T-cell (primary cell): ENCODE results near the gene ZNF202. TPM values are rescaled to one million over a fixed set of nuclear protein-coding genes. Genes with fewer than 3 reads are reported as not detected.

ENCODE experiments used
- ATAC-seq, 4 experiments: fragments of 200-7000 bp in 3 of 4; fragments of 150-1000 bp in 1 of 4; cut with Tn5 transposase; replicated peaks in 1 of 4; 1 replicate in 3 of 4; 2 replicates in 1 of 4; pipeline ENCODE4 v1.10.0; 2021; ENCODE audit warnings: moderate library complexity in 3 of 4, mild to moderate bottlenecking in 2 of 4, moderate number of reproducible peaks in 1 of 4
- CTCF ChIA-PET, 2 donors: fragments of 300-600 bp; sonication (Branson Sonifier 250); formaldehyde crosslinking; loops; one replicate each; lab custom pipeline; 2022; ENCODE audit warnings: antibody characterized with exemption in 2 of 2; lab: Charles Lee
- POLR2A ChIA-PET, 2 donors: fragments of 300-600 bp; sonication (Branson Sonifier 250); formaldehyde crosslinking; loops; one replicate each; lab custom pipeline; 2022; ENCODE audit warnings: antibody characterized with exemption in 2 of 2; lab: Charles Lee
- DNase-seq, 35 experiments: peaks; one replicate each; pipeline versions ENCODE4 v3.0.0 to v3.0.0-alpha.2; 2013 to 2023
- H3K27ac ChIP-seq: one replicate; pipeline ENCODE4 v1.5.1; 2013; ENCODE audit warnings: low read length
- H3K27me3 ChIP-seq, 2 experiments: replicated peaks in 1 of 2; 1 replicate in 1 of 2; 2 replicates in 1 of 2; pipeline versions ENCODE4 v1.6.1 to v1.7.0; 2013; ENCODE audit warnings: low read length in 1 of 2, mixed read lengths in 1 of 2; ENCODE audit not compliant: control insufficient read depth in 2 of 2, insufficient read depth in 2 of 2; ENCODE audit errors: extremely low read depth in 1 of 2
- H3K36me3 ChIP-seq, 2 donors: 1 replicate in 1 of 2; 2 replicates in 1 of 2; pipeline versions ENCODE4 v1.6.1 to v1.7.0; 2013; ENCODE audit warnings: low read length in 1 of 2; ENCODE audit not compliant: control insufficient read depth in 2 of 2, insufficient read depth in 1 of 2; ENCODE audit errors: extremely low read depth in 1 of 2
- H3K4me1 ChIP-seq, 2 experiments: 1 replicate in 1 of 2; 2 replicates in 1 of 2; pipeline versions ENCODE4 v1.6.1 to v1.7.0; 2013; ENCODE audit warnings: low read length in 2 of 2, mixed read lengths in 1 of 2; ENCODE audit not compliant: insufficient read depth in 2 of 2, control insufficient read depth in 1 of 2; ENCODE audit errors: extremely low read depth in 1 of 2
- H3K4me3 ChIP-seq, 2 donors: 1 replicate in 1 of 2; 2 replicates in 1 of 2; pipeline versions ENCODE4 v1.5.1 to v1.7.0; 2013; ENCODE audit warnings: mild to moderate bottlenecking in 2 of 2, low read length in 1 of 2, moderate library complexity in 1 of 2; ENCODE audit not compliant: control insufficient read depth in 1 of 2; ENCODE audit errors: extremely low read depth in 1 of 2
- H3K9me3 ChIP-seq: 2 replicates; pipeline ENCODE4 v1.7.0; 2013
- H3K27ac Mint-ChIP-seq, 2 donors: one replicate each; pipeline ENCODE4 v1.8.0; 2020 to 2021; ENCODE audit warnings: mild to moderate bottlenecking in 2 of 2, mixed read lengths in 2 of 2
- H3K27me3 Mint-ChIP-seq, 2 donors: one replicate each; pipeline ENCODE4 v1.8.0; 2021 to 2022; ENCODE audit warnings: mixed read lengths in 2 of 2
- H3K36me3 Mint-ChIP-seq: one replicate; pipeline ENCODE4 v1.8.0; 2021; ENCODE audit warnings: mixed read lengths
- H3K4me1 Mint-ChIP-seq, 3 donors: one replicate each; pipeline ENCODE4 v1.8.0; 2020 to 2022; ENCODE audit warnings: mixed read lengths in 3 of 3, mild to moderate bottlenecking in 1 of 3
- H3K4me3 Mint-ChIP-seq, 3 donors: one replicate each; pipeline ENCODE4 v1.8.0; 2020 to 2022; ENCODE audit warnings: mild to moderate bottlenecking in 3 of 3, mixed read lengths in 3 of 3, moderate library complexity in 3 of 3
- H3K9me3 Mint-ChIP-seq, 3 donors: one replicate each; pipeline ENCODE4 v1.8.0; 2020 to 2022; ENCODE audit warnings: mixed read lengths in 3 of 3
- WGBS: methylation state at CpG from one replicate; pipeline ENCODE4 v1.1.5; 2013; ENCODE audit warnings: missing lambda C conversion rate; ENCODE audit not compliant: insufficient coverage; 5-methylcytosine and 5-hydroxymethylcytosine counted together
- total RNA-seq, 35 experiments: library from RNA in 6 of 35; stranded (reverse) in 6 of 35; fragments of 120-200 nt in 1 of 35; gene quantifications; one replicate each; pipeline versions ENCODE4 v1.2.1 to v1.2.4 and lab custom pipeline; 2013 to 2026

Gene ZNF202
- total RNA-seq (10 to 100 TPM in 4 of 5 donors, 1 to 10 TPM in 1; 9.5 to 22.6 (median 21.7) TPM), total RNA-seq (lab: John Stamatoyannopoulos, UW) (17.6 to 85.7 (median 38.3) reads per million in 29 experiments)
- total RNA-seq (2013), result 16.8 TPM

- H3K4me3 Mint-ChIP-seq, result peak within 1 kb of the TSS; percentile 87 to 94 (median 92)
- H3K4me1 Mint-ChIP-seq, result peaks cover 41 to 51% (median 48%) of the 10 kb centered on the region in 3 donors
- H3K36me3 Mint-ChIP-seq, result peaks cover 15% of the 10 kb centered on the region
- WGBS, result 0% methylated on average over 26 of the region's 67 CpGs
- H3K4me3 ChIP-seq, result peak within 1 kb of the TSS; percentile 73 to 94
- DNase-seq (peak; percentile 81 to 94 (median 90)), ATAC-seq (peak; percentile 94 to 96 (median 95))
- peaks cover 14 to 22% of the 10 kb centered on the region in 2 experiments for H3K4me1 ChIP-seq
- no peaks in the 10 kb centered on the region for H3K9me3 ChIP-seq
- H3K27me3 ChIP-seq, result peaks cover 0 to 2% of the 10 kb centered on the region in 2 experiments
- H3K27ac Mint-ChIP-seq, result peak within 1 kb of the TSS; percentile 94 to 96
- peaks cover 3% of the 10 kb centered on the region in 2 donors for H3K27me3 Mint-ChIP-seq
- ChIA-PET POLR2A (no interaction called here), CTCF (interaction anchor here in 1 of 2 donors (0.6 kb wide), 1 partner anchor 34 kb away, joined by 3 read pairs; no protein-coding TSS in a partner anchor)
- H3K9me3 Mint-ChIP-seq, result no peaks in the 10 kb centered on the region
- H3K36me3 ChIP-seq, result peaks cover 4 to 16% of the 10 kb centered on the region in 2 donors
- peak within 1 kb of the TSS; percentile 61 for H3K27ac ChIP-seq
Measured at GRCh38 chr11:123741159-123742030, at the start of gene ZNF202. ZNF202 (minus strand) TSS chr11:123741660; CDS start chr11:123730888, 10,772 bp downstream.

- peaks cover 10 to 29% of the 10 kb centered on the region in 2 donors for H3K27me3 Mint-ChIP-seq
- H3K9me3 ChIP-seq, result no peaks in the 10 kb centered on the region
- CTCF ChIA-PET, result no interaction called here
- peaks cover 2 to 6% of the 10 kb centered on the region in 2 experiments for H3K27me3 ChIP-seq
- H3K36me3 ChIP-seq, result no peaks in the 10 kb centered on the region
- H3K4me3 Mint-ChIP-seq, result no peak overlapping the region
- POLR2A ChIA-PET, result interaction anchor here in 1 of 2 donors (0.6 kb wide), 1 partner anchor 1187 kb away, joined by 3 read pairs; no protein-coding TSS in a partner anchor
- no peak overlapping the region for H3K27ac ChIP-seq
- ATAC-seq, result no peak
- no peaks in the 10 kb centered on the region for H3K4me1 Mint-ChIP-seq
- DNase-seq, result no peak
- H3K36me3 Mint-ChIP-seq, result no peaks in the 10 kb centered on the region
- H3K9me3 Mint-ChIP-seq, result peaks cover 0 to 3% (median 0%) of the 10 kb centered on the region in 3 donors
- H3K4me3 ChIP-seq, result no peak overlapping the region
- no CpG with 5 or more reads among the region's 1 CpG for WGBS
- H3K27ac Mint-ChIP-seq, result no peak overlapping the region
- H3K4me1 ChIP-seq, result no peaks in the 10 kb centered on the region
Measured at GRCh38 chr11:123783536-123783935, 42.1 kb upstream of the ZNF202 start.

- no peaks in the 10 kb centered on the region for H3K36me3 Mint-ChIP-seq
- H3K27ac ChIP-seq, result no peak overlapping the region
- H3K9me3 Mint-ChIP-seq, result no peaks in the 10 kb centered on the region
- H3K36me3 ChIP-seq, result no peaks in the 10 kb centered on the region
- H3K4me3 ChIP-seq, result no peak overlapping the region
- no CpG with 5 or more reads among the region's 1 CpG for WGBS
- DNase-seq (no peak), ATAC-seq (no peak)
- no peak overlapping the region for H3K4me3 Mint-ChIP-seq
- no peaks in the 10 kb centered on the region for H3K4me1 Mint-ChIP-seq
- H3K27me3 Mint-ChIP-seq, result peaks cover 11 to 14% of the 10 kb centered on the region in 2 donors
- H3K27me3 ChIP-seq, result peaks cover 2 to 6% of the 10 kb centered on the region in 2 experiments
- no peaks in the 10 kb centered on the region for H3K4me1 ChIP-seq
- no peak overlapping the region for H3K27ac Mint-ChIP-seq
- CTCF ChIA-PET, result no interaction called here
- POLR2A ChIA-PET, result no interaction called here
- H3K9me3 ChIP-seq, result no peaks in the 10 kb centered on the region
Measured at GRCh38 chr11:123778511-123778910, 37.1 kb upstream of the ZNF202 start.

- DNase-seq (no peak), ATAC-seq (no peak)
- ChIA-PET CTCF (interaction anchor here in 1 of 2 donors (0.5 kb wide), 1 partner anchor 34 kb away, joined by 3 read pairs; the partner anchor contains the start of gene ZNF202), POLR2A (no interaction called here)
- Histone ChIP-seq H3K4me1 (no peaks in the 10 kb centered on the region), H3K9me3 (no peaks in the 10 kb centered on the region), H3K4me3 (no peak overlapping the region), H3K27ac (no peak overlapping the region), H3K27me3 (peaks cover 0 to 2% of the 10 kb centered on the region in 2 experiments), H3K36me3 (no peaks in the 10 kb centered on the region)
- H3K36me3 Mint-ChIP-seq, result no peaks in the 10 kb centered on the region
- H3K4me3 Mint-ChIP-seq, result no peak overlapping the region
- H3K9me3 Mint-ChIP-seq, result no peaks in the 10 kb centered on the region
- WGBS, result 57% methylated on average over 2 of the region's 4 CpGs
- H3K4me1 Mint-ChIP-seq, result no peaks in the 10 kb centered on the region
- H3K27ac Mint-ChIP-seq, result no peak overlapping the region
- peaks cover 7 to 9% of the 10 kb centered on the region in 2 donors for H3K27me3 Mint-ChIP-seq
Measured at GRCh38 chr11:123775715-123776549, 34.5 kb upstream of the ZNF202 start.

GRCh38 chr11:123775289-123775688 lies 33.8 kb upstream of the ZNF202 start:
- Histone ChIP-seq H3K9me3 (no peaks in the 10 kb centered on the region), H3K27ac (no peak overlapping the region), H3K4me3 (no peak overlapping the region), H3K36me3 (no peaks in the 10 kb centered on the region), H3K27me3 (peaks cover 0 to 2% of the 10 kb centered on the region in 2 experiments), H3K4me1 (no peaks in the 10 kb centered on the region)
- Mint-ChIP-seq H3K9me3 (no peaks in the 10 kb centered on the region), H3K27ac (no peak overlapping the region), H3K4me1 (no peaks in the 10 kb centered on the region), H3K36me3 (no peaks in the 10 kb centered on the region), H3K27me3 (peaks cover 7 to 9% of the 10 kb centered on the region in 2 donors), H3K4me3 (no peak overlapping the region)
- no peak for ATAC-seq
- DNase-seq, result no peak
- POLR2A ChIA-PET, result no interaction called here
- CTCF ChIA-PET, result no interaction called here
- no CpG with 5 or more reads among the region's 1 CpG for WGBS

- CTCF ChIA-PET, result no interaction called here
- no peak overlapping the region for H3K4me3 Mint-ChIP-seq
Measured at GRCh38 chr11:123773959-123774358, 32.5 kb upstream of the ZNF202 start.

More at GRCh38 chr11:123773959-123774358, 32.5 kb upstream of the ZNF202 start:
- Histone ChIP-seq H3K9me3 (no peaks in the 10 kb centered on the region), H3K27me3 (no peaks in the 10 kb centered on the region), H3K36me3 (no peaks in the 10 kb centered on the region), H3K4me1 (no peaks in the 10 kb centered on the region), H3K27ac (no peak overlapping the region), H3K4me3 (no peak overlapping the region)
- no CpG with 5 or more reads among the region's 1 CpG for WGBS
- Mint-ChIP-seq H3K9me3 (no peaks in the 10 kb centered on the region), H3K27ac (no peak overlapping the region), H3K36me3 (no peaks in the 10 kb centered on the region), H3K4me1 (no peaks in the 10 kb centered on the region), H3K27me3 (peaks cover 4 to 5% of the 10 kb centered on the region in 2 donors)
- ATAC-seq, result no peak
- POLR2A ChIA-PET, result no interaction called here
- no peak for DNase-seq
